CD4-positive, alpha-beta T cell treated with Interleukin-10 for 1 hour (primary cell): ENCODE data around the gene CNTNAP2.
"Not testable (repeated sequence)": the region's sequence is repeated elsewhere in the genome, so short reads cannot be mapped to it uniquely, and the experiment has no call there.

Experiments
- DNase-seq: peaks from one replicate; pipeline ENCODE4 v3.0.0-alpha.2; 2020

CNTNAP2 gene

DNA sequence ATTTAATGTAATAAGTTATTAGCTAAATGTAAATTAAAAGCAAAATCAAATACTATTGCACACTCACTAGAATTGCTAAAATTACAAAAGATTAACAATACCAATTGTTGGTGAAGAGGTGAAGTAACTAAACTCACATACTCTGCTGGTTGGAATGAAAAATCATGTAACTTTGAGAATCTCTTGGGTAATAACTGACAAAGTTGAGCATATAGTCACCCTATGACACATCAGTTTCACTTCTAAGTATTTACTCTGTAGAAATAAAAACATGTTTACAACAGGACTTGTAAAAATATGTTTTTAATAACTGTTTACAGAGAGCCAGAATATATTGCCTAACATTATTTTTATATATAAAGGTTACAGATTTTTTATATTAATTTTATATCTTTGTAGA is 33.6 kb downstream of the CNTNAP2 start:
- DNase-seq = no peak

DNA sequence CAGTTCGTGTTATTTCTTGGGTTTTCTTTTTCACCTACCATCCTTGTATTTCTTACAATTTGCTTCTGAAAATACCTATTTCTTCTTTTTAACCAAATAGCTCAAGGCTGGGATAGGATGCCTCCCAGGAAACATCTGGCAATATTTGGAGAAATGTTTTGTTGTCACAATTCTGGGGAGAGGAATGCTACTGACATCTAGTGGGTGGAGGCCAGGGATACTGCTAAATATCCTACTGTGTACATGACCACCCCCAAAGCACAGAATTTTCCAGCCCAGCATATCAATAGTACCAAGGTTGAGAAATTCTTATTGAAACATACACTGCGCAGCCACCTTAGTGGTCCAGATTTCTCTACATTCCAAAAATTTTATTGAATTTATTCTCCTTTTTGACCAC is 55.5 kb downstream of the CNTNAP2 start:
- DNase-seq = no peak

DNA sequence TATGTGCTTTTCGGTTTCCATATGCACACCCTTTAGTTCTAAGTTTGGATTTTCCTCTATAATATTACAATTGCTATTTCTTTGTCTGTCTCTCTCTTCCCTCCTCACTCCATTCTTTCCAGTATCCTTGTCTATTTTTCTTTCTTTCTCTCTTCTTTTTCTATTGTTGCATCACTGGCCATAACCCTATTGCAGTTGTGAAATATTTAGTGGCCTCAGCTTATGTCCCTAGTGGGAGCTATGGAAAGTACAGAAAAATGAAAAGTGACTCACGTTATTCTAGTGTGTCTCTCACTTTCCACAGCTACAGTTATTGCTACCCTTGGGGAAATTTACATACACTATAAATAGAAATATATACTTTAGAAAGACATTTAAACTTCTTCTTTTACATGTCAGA is 59.1 kb downstream of the CNTNAP2 start:
- DNase-seq = no peak

DNA sequence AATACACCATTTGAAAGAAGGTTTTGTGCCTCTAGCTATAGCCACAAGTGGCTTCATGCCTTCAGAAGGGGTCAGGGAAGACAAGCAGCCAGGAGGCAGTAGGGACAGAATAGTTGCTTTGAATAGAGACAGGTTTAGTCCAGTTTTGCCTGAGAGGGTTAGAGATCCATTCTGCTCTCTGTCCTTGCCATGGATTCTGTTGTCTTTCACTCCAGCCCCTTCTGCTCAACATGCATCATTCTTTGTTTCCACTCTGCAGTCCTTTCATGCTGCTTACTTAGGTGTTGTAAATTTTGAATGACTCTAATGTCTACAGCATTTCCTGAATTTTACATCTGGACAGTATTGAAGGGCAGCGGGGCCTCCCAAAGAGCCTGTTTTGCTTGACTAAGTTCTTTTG is 60.3 kb downstream of the CNTNAP2 start:
- no peak for DNase-seq

DNA sequence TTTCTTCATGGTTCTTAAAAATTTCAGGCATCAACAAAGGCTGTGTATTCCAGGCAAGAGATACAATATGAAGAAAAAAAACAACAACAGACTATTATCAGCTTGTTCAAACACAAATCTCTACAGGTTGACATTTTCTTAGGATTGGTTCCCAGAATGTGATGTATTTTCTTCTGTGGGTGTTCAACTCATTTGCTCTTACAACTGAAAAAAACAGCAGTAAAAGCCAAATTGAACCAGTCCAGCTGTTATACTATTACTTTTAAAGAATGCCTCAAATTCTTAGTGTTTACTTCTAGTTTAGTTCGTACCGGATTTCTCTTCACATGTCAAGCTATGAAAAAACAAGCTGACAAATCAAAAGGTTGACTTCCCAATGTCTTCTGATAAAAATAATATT is 60.7 kb downstream of the CNTNAP2 start:
- DNase-seq = no peak

DNA sequence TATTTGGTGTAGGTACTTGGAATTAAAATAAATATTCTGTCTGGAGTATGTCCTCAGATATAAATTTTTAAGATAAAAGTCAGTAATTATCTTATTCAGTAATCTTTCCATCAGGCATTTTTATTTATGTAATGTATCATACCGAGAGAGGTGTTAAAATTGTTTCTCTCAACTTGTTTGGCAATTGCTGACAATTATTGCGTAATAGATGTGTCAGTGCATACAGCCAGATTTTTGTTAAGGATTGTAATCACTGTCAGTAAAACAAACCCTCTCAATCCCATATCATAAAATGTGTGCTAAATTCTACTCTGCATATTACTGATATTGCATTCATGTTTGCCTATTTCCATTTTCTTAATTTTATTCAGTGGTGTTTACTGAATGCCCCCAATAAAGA is 69.2 kb downstream of the CNTNAP2 start:
- no peak for DNase-seq

DNA sequence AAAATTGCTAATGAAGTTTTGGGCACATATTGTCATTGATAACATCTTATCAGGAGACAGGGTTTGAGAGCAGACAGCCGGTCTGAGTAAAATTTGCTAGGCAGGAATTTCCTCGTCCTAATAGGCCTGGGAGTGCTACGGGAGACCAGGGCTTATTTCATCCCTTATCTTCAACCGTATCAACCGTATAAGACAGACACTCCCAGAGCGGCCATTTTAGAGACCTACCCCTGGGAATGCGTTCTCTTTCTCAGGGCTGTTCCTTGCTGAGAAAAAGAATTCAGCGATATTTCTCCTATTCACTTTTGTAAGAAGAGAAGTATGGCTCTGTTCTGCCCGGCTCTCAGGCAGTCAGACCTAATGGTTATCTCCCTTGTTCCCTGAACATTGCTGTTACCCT is 74.8 kb downstream of the CNTNAP2 start:
- DNase-seq = not testable (repeated sequence)

DNA sequence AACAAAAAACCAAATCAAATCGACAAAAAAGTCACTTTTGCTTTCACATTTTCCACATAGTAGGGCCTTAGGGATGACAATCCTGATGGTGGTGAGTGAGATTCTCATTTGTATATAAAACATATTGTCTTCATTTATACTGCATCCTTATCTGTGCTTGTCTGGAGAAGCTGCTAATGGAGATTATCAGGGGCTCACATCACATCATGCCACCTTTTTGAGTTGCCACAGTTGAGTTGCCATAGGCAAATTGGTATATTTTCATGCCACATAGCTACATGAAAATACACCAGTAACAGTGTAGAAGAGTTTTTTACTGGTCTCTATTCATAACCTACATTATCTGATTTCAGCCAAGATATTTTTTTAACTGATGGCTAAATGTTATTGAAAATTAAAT is 85.3 kb downstream of the CNTNAP2 start:
- no peak for DNase-seq

DNA sequence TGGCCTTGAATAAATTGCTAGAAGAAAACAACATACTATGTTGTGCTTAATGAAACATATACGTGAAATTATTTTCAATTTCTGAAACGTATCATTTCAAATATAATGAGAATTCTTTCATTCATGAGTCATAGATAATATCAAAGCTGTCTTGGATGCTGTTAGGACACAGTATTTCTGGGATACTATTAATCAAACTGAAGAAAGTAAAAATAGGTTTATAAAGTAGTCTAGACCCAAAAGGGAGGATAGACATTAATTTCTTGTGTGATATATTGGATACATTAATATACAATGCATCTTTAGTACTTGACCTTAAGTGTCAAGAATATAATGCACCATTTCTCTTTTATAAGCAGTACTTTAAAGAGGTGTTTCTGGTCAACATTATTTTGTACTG is 89.7 kb downstream of the CNTNAP2 start:
- DNase-seq = no peak

DNA sequence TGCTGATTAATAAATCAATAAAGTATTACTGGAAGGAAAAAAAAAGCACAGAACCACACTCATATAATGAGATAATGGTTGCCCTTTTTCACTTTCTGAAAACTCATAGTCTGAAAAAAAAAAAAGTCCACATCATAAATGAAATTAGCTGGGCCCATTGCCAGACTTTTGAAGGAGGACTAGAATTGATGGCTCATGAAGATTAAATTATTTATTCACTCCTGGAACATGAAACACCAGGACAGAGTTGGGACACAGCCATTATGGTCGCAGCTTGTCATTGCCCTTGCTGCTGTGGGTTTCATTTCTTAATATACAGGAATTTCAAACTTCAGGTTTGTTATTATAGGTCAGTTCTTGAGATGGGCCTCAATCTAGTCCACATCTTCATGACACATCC is 91.9 kb downstream of the CNTNAP2 start:
- DNase-seq = no peak

DNA sequence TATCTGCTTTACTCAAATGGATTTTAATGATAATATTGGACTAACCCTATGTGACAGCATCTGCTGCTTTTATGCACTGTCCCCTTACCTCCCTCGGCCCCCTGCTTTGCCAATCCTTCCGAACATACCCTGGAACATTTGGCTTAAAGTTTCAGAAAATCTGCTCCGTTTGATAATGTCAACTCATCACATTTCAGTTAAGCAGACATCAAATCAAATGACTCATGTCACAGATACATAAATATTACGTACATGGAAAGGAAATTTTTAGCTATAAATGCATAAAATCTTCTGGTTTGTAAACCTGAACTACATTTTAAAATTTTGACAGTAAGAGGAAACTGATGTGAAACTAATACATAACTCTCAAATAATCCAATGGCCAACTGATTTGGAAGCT is 98.2 kb downstream of the CNTNAP2 start:
- DNase-seq = no peak

DNA sequence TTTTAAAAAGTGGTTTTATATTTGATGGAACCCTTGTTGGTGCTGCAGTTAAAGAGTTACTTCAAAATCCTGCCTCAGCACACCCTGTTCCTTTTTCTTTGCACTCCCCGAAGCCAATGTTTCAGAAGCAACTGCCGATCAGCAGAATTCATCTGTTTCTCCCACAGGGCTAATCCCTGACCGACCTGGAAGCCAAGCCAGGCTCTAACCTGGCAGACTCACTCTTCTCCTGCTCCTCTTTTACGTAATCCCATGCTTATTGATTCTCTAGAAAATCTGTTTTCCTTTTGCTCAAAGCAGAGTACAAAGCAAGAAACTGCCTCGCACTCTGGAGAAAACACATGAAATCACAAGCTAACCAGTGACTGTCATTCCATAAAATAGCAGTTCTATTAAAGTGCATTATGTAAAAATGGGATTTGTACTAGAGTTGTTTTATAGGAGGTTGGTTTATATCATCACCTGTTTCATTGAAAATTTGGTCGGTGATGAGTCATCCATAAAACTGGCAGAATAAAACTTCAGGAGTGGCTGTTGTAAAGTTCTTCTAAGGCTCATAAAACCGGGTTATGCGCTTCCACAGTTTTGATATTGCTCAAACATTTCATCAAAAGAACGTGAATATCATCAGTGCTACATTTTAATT is 99.9 kb downstream of the CNTNAP2 start:
- no peak for DNase-seq

DNA sequence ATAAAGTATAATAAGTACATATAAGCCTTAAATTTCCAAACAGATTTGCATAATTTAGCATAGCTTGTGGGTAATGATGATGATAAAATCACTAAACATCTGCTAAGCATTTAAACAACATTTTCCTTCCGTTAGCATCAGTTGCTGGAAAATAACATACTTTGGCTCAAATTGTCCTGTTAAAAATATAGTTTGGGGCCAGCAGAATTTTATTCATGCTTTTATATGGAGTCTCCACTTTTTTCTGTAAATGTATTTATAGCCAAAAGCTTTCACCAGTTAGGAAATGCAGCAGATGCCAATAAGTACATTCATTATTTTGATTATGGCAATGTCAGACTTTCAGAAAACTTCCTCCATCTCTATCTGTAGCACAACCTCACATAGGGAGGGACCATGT is 107.2 kb downstream of the CNTNAP2 start:
- DNase-seq = no peak

DNA sequence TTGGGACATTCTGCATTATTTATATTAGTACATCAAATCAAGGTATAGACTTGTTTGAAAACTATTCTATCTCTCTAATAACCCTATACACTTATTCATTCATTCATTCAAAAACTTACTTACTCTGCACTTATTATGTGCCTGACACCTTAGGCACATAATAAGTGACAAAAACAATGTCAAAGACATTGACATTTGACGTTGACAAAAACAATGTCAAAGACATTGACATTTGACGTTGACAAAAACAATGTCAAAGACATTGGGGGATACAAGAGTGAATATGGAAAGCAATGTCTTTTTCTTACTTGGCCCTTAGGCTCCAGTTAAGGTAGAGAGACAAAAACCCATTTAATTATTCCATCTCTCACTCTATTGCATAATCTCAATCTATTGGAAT is 116.0 kb downstream of the CNTNAP2 start:
- no peak for DNase-seq

DNA sequence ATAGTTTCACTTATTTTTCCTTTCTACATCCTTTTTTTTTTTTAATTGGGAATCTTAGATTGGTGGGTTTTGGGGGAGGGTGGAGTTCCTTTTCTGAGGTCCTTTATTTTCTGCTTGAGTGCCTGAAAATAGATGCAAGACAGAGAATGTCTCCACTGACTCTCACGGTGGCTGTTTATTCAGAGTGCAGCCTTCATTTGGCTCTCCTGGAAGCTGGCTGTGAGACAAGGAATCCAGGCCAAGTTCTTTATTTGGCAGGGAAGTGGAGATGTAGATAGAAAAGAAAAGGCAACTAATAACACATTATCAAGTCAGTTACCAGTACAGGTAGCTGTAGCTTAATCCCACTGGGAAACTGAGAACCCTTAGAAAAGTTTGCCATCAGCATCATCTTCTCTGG is 118.6 kb downstream of the CNTNAP2 start:
- no peak for DNase-seq

DNA sequence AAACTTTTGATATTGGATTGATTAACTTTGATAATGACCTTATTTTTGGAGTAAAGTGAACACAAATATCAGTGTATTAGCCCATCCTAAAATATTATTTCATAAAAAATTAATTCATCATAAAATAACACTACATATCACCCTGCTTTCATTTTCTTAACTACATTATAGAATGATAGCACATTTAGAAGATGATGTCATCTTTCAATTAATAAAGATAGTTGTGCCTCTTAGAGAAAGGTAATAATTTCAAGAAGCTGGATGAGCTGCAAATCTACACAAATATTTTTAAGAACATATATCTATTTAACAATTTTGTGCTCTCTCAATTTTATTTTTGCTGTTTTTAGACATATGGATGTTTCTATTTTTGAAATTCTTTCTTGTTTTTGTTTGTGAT is 126.1 kb downstream of the CNTNAP2 start:
- DNase-seq = no peak

DNA sequence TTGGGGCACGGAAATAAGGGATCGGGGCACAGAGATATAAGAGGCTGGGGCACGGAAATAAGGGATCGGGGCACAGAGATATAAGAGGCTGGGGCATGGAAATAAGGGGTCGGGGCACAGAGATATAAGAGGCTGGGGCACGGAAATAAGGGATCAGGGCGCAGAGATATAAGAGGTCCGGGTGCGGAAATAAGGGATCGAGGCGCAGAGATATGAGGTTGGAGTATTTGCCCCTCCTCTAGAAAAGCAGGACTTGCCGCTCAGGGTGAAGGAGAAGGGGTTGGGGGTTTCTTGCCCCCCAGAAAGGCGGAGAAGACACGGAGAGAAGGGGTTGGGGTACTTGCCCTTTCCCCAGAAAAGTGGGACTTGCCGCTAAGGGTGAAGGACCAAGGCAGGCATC is 131.4 kb downstream of the CNTNAP2 start:
- not testable (repeated sequence) for DNase-seq

DNA sequence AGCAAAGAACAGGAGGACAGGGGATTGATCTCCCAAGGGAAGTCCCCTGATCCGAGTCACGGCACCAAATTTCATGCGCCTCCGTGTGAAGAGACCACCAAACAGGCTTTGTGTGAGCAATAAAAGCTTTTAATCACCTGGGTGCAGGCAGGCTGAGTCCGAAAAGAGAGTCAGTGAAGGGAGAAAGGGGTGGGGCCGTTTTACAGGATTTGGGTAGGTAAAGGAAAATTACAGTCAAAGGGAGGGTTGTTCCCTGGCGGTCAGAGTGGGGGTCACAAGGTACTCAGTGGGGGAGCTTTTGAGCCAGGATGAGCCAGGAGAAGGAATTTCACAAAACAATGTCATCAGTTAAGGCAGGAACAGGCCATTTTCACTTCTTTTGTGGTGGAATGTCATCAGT is 132.1 kb downstream of the CNTNAP2 start:
- DNase-seq = not testable (repeated sequence)

DNA sequence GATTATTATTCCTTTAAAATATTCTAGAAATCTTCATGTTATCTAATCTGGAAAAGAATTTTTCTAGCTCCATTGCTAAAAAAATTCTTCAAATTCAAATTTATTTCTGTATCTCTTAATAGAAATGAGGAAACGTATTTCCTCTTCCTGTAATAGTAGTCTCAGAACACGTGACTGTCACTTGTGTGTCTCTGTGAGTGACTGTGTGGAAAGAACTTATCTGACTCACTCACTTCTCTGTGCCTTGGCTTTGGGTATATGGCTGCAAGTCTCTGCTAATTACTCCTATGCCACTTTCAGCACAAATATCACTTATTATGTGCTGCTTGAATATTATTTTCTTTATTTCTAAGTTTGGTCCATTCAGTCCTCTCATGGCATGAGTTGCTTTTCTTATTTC is 132.7 kb downstream of the CNTNAP2 start:
- no peak for DNase-seq

DNA sequence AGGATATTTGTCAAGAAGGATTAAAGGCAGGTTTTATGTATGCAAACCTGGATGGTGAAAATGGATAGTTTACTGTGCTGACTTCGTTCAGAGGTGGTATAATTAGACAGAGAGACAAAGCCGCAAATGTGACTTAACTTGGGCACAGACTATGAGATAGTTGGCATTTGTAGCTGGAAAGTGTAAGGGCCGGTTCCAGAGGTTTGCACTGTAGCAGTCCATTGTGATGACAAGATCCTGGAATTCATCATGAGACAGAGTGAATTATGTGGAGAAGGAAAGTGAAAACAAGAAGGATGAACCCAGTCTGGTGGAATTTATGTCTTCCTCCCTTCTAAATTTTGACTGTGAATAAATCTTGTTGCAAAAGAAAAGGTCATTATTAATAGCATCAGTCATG is 139.0 kb downstream of the CNTNAP2 start:
- no peak for DNase-seq

DNA sequence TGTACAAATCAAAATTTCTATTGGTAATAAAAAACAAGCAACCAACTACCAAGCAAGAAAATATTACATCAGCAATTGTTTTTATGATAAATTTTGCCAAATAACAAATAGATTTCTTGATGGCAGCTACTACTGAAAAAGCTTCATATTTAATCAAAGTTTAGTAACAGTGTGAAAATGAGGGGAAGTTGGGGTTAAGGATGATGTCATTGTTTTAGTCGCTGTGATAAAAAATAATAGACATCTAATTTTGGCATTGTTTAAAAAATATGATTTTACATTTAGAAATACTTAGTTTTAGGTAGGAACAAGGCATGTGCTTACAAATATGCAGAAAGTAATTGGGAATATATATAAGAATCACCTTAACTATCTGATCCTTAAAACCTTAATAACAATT is 145.9 kb downstream of the CNTNAP2 start:
- DNase-seq = no peak

DNA sequence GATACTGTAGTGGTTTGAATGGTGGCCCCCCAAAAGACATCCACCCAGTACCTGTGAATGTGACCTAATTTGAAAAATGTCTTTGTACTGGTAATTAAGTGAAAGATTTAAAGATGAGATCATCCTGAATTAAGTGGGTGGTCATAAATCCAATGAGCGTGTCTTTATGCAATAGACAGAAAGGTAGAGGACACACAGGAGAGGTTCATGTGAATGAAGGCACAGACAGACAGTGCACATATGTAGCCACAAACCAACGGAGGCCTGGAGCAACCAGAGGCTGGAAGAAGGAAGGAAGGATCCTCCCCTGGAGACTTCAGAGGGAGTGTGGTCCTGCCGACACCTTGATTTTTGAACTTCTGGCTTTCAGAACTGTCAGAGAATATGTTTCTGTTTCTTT is 160.3 kb downstream of the CNTNAP2 start:
- no peak for DNase-seq

DNA sequence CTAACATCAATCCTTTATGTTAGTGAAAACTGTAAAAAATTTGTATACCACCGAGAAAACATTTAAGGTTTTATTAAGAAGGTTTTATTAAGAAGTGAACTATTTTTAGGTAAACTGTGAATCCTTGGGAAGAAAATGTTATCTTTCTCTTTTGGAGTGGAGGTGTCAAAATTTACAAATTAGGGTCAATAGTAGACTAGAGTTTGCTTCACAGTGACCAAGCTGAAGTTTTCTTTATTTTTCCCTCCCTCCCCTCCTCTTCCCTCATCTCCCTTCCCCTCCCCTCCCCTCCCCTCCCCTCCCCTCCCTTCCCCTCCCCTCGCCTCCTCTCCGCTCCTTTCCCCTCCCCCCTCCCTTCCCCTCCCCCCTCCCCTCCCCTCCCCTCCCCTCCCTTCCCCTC is 168.8 kb downstream of the CNTNAP2 start:
- no peak for DNase-seq

DNA sequence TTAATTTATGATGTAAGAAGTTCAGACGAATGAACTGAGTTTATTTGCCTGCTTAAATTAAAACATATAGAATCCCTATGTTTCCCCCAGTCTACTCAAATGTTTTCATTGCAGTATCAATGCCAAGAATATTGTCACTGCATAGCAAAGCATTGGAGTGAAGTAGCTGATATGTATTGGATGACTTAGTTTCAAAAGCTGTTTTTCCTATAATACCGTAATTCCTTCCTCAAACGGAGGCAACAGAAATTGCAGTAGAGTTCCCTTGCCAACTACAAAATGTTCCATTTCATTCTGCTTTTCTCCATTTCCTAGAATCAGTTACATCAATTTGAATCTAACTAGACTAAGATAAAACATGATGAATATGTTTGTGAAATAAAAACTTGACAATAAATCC is 174.1 kb downstream of the CNTNAP2 start:
- DNase-seq = no peak

DNA sequence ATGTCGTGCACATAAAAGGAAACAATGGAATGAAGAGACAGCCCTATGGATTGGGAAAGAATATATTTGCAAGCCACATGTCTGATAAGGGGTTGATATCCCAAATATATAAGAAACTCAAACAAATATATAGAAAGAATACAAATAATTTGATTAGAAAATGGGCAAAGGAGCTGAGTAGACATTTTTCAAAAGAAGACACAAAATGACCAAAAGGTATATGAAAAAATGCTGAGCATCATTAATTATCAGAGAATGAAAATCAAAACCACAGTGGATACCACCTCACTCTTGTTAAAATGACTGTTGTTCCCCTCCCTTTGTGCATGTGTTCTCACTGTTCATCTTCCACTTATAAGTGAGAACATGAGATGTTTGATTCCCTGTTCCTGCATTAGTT is 175.3 kb downstream of the CNTNAP2 start:
- DNase-seq = no peak

DNA sequence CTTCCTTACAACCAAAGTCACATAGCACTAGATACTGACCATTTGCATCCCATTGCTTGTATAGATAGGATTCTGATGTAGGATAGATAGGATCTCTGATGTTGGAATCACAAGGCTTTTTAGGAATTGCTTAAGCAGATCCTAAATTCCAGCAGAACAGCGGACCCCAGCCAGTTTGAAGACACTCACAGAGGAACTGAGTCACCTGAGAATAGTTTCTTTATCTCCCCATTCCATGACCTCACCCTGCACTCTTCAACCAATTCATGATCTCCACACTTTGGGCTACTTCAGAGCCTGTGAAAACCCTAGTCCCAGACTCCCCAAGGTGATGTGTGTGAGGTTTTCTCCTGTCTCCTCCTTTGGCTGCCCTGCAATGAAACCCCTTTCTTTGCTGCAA is 179.4 kb downstream of the CNTNAP2 start:
- DNase-seq = no peak
